GM23338 (cell line): ENCODE measurements around the gene LMX1B. TPM values are rescaled to one million over a fixed set of nuclear protein-coding genes. Genes with fewer than 3 reads are reported as not detected.

Experiments used
- ATAC-seq: fragments of 200-7000 bp; cut with Tn5 transposase; 3 replicates; pipeline ENCODE4 v1.9.1; 2020
- DNase-seq: peaks from one replicate; pipeline ENCODE4 v3.0.0-alpha.2; 2015; ENCODE audit warnings: low spot score
- H2AFZ ChIP-seq: fragments of 200-600 bp; sonication (generic); 2 replicates; pipeline ENCODE4 v1.8.0; 2016; ENCODE audit warnings: antibody characterized with exemption, mild to moderate bottlenecking, moderate library complexity
- H3F3A ChIP-seq: fragments of 200-600 bp; sonication (generic); replicated peaks from 2 replicates; pipeline ENCODE4 v1.8.0; 2017; ENCODE audit warnings: antibody characterized with exemption, mixed run types, low read depth
- H3K27ac ChIP-seq: fragments of 200-600 bp; sonication (generic); 2 replicates; pipeline ENCODE4 v1.6.1; 2016; ENCODE audit warnings: low read depth
- H3K27me3 ChIP-seq: fragments of 200-600 bp; sonication (generic); 2 replicates; pipeline ENCODE4 v1.8.0; 2016; ENCODE audit warnings: mild to moderate bottlenecking, mixed run types, moderate library complexity; ENCODE audit not compliant: insufficient read depth
- H3K36me3 ChIP-seq: fragments of 200-600 bp; sonication (generic); 2 replicates; pipeline ENCODE4 v1.8.0; 2016; ENCODE audit warnings: mild to moderate bottlenecking; ENCODE audit not compliant: insufficient read depth
- H3K4me1 ChIP-seq: fragments of 200-600 bp; sonication (generic); 2 replicates; pipeline ENCODE4 v1.8.0; 2016; ENCODE audit warnings: mild to moderate bottlenecking, moderate library complexity; ENCODE audit not compliant: insufficient read depth
- H3K4me2 ChIP-seq: fragments of 200-600 bp; sonication (generic); 2 replicates; pipeline ENCODE4 v1.7.1; 2017; ENCODE audit warnings: mixed run types
- H3K4me3 ChIP-seq: fragments of 200-600 bp; sonication (generic); 2 replicates; pipeline ENCODE4 v1.6.1; 2016; ENCODE audit warnings: mixed run types
- H3K79me2 ChIP-seq: fragments of 200-600 bp; sonication (generic); replicated peaks from 2 replicates; pipeline ENCODE4 v1.8.0; 2017; ENCODE audit warnings: mild to moderate bottlenecking; ENCODE audit not compliant: insufficient read depth
- H3K9me2 ChIP-seq: fragments of 200-600 bp; sonication (generic); 2 replicates; pipeline ENCODE4 v1.8.0; 2017; ENCODE audit not compliant: insufficient read depth
- H4K20me1 ChIP-seq: fragments of 200-600 bp; sonication (generic); replicated peaks from 2 replicates; pipeline ENCODE4 v1.8.0; 2017; ENCODE audit warnings: mild to moderate bottlenecking; ENCODE audit not compliant: insufficient read depth
- H3K27ac Mint-ChIP-seq: 2 replicates; pipeline ENCODE4 v1.8.0; 2020; ENCODE audit warnings: inconsistent platforms, mild to moderate bottlenecking, moderate library complexity, mixed read lengths
- H3K27me3 Mint-ChIP-seq: 3 replicates; pipeline ENCODE4 v1.8.0; 2022; ENCODE audit warnings: low read depth, mild to moderate bottlenecking, moderate library complexity, mixed read lengths, inconsistent platforms; ENCODE audit not compliant: insufficient read depth, poor library complexity
- H3K36me3 Mint-ChIP-seq: 3 replicates; pipeline ENCODE4 v1.8.0; 2021; ENCODE audit warnings: low read depth, mild to moderate bottlenecking, inconsistent platforms, moderate library complexity, mixed read lengths
- H3K4me1 Mint-ChIP-seq: 3 replicates; pipeline ENCODE4 v1.8.0; 2020; ENCODE audit warnings: mild to moderate bottlenecking, inconsistent platforms, mixed read lengths
- H3K4me3 Mint-ChIP-seq: 3 replicates; pipeline ENCODE4 v1.8.0; 2021; ENCODE audit warnings: moderate library complexity, mild to moderate bottlenecking, inconsistent platforms, mixed read lengths
- H3K9me3 Mint-ChIP-seq: 3 replicates; pipeline ENCODE4 v1.8.0; 2020; ENCODE audit warnings: moderate library complexity, mild to moderate bottlenecking, inconsistent platforms, mixed read lengths
- CREB1 ChIP-seq: fragments of 250-450 bp; sonication (Bioruptor Pico); IDR thresholded peaks from 2 replicates; pipeline ENCODE4 v1.5.0; 2020; ENCODE audit warnings: low read depth, mild to moderate bottlenecking, moderate library complexity
- EZH2 ChIP-seq: fragments of 200-600 bp; sonication (generic); IDR thresholded peaks from one replicate; pipeline ENCODE4 v1.8.0; 2017; ENCODE audit warnings: antibody characterized with exemption, mild to moderate bottlenecking, low read depth; ENCODE audit not compliant: unreplicated experiment
- EZH2phosphoT487 ChIP-seq: fragments of 200-600 bp; sonication (generic); IDR thresholded peaks from one replicate; pipeline ENCODE4 v1.8.1; 2018; ENCODE audit warnings: antibody characterized with exemption; ENCODE audit not compliant: unreplicated experiment
- JUNB ChIP-seq: IDR thresholded peaks from one replicate; pipeline ENCODE4 v1.6.1; 2016; ENCODE audit warnings: antibody characterized with exemption; ENCODE audit not compliant: unreplicated experiment
- NANOG ChIP-seq: IDR thresholded peaks from 2 replicates; pipeline ENCODE4 v1.6.1; 2016; ENCODE audit warnings: antibody characterized with exemption, borderline replicate concordance
- POLR2AphosphoS5 ChIP-seq: IDR thresholded peaks from 2 replicates; pipeline ENCODE4 v1.6.1; 2016; ENCODE audit warnings: antibody characterized with exemption, low read depth
- STAT1 ChIP-seq: IDR thresholded peaks from one replicate; pipeline ENCODE4 v1.6.1; 2016; ENCODE audit warnings: antibody characterized with exemption; ENCODE audit not compliant: unreplicated experiment
- ZNF114 ChIP-seq: fragments of 250-450 bp; sonication (Bioruptor Pico); IDR thresholded peaks from 2 replicates; pipeline ENCODE4 v1.5.0; 2020; ENCODE audit warnings: mild to moderate bottlenecking, moderate library complexity
- ZNF331 ChIP-seq: fragments of 250-450 bp; sonication (Bioruptor Pico); IDR thresholded peaks from 2 replicates; pipeline ENCODE4 v1.5.0; 2020; ENCODE audit warnings: low read depth, mild to moderate bottlenecking, moderate library complexity
- polyA plus RNA-seq: library from polyadenylated mRNA; unstranded; fragments of >200 nt; fragmentation: Nextera tagmentation; extraction: Ambion mirVana; gene quantifications from 2 replicates; pipeline ENCODE4 v1.2.1, GENCODE V29; 2016
- total RNA-seq: library from RNA; depleted of rRNA; stranded (reverse); fragments of >200 nt; shearing (Covaris generic); gene quantifications from 2 replicates; pipeline ENCODE4 v1.2.3, GENCODE V29; 2014
- TF ChIP-seq, protein P1 (sequence below): fragments of 250-450 bp; sonication (Bioruptor Pico); IDR thresholded peaks from 2 replicates; pipeline ENCODE4 v1.5.0; 2020; ENCODE audit warnings: mild to moderate bottlenecking, moderate library complexity
- TF ChIP-seq, protein P2 (sequence below): IDR thresholded peaks from one replicate; pipeline ENCODE4 v1.6.1; 2018; ENCODE audit warnings: antibody characterized with exemption; ENCODE audit not compliant: unreplicated experiment
- TF ChIP-seq, protein P3 (sequence below), 2 experiments: fragments of 200-600 bp in 1 of 2; sonication (generic) in 1 of 2; conservative IDR thresholded peaks; 2 replicates each; pipeline versions ENCODE4 v1.5.1 to v1.6.1; 2016 to 2017; ENCODE audit warnings: antibody characterized with exemption in 2 of 2, low read depth in 2 of 2, mild to moderate bottlenecking in 2 of 2, moderate library complexity in 1 of 2
- TF ChIP-seq, protein P4 (sequence below): IDR thresholded peaks from 2 replicates; pipeline ENCODE4 v1.6.1; 2016; ENCODE audit warnings: antibody characterized with exemption

The LMX1B gene
- total and polyA plus RNA-seq, 2 experiments from 2014 or later, result 0.08 to 0.21 TPM

DNA sequence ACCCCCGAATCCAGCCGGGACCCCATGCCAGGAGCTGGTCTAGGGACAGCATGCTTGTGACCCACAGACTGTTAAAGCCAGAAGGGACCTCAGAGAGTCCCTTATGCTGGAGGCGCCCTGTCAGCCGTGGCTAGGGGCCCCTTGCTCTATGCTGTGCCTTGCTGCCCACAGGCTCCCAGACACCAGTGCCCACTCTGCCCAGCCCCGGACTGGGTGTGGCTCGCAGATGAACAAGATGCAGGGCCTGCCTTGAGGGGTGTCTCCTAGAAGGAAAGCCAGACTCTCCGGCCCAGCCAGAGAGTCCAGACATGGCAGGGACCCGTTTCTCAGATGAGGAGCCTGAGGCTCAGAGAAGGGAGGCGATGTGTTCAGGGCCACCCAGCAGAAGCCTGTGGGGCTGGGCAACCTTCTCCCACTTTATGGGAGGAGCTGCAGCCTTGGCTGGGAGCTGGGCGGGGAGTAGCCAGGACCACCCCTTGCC lies 85.7 kb downstream of the LMX1B start:
- H3K9me3 Mint-ChIP-seq, result no peaks in the 10 kb centered on the region
- Histone ChIP-seq H3K4me3 (no peak overlapping the region), H3K79me2 (no peaks in the 10 kb centered on the region), H3K27ac (no peak overlapping the region), H3K4me1 (no peaks in the 10 kb centered on the region), H4K20me1 (no peaks in the 10 kb centered on the region), H3K36me3 (no peaks in the 10 kb centered on the region), H3K27me3 (peaks cover 10% of the 10 kb centered on the region; the same call in 1 of the 2 replicates), H3F3A (no peaks in the 10 kb centered on the region), H3K9me2 (no peaks in the 10 kb centered on the region), H3K4me2 (no peak overlapping the region), H2AFZ (no peak overlapping the region)
- TF ChIP-seq ZNF114 (CRISPR knock-in tag), result no peak
- TF ChIP-seq JUNB, result no peak
- TF ChIP-seq CREB1 (CRISPR knock-in tag), result no peak
- TF ChIP-seq, protein P1, sequence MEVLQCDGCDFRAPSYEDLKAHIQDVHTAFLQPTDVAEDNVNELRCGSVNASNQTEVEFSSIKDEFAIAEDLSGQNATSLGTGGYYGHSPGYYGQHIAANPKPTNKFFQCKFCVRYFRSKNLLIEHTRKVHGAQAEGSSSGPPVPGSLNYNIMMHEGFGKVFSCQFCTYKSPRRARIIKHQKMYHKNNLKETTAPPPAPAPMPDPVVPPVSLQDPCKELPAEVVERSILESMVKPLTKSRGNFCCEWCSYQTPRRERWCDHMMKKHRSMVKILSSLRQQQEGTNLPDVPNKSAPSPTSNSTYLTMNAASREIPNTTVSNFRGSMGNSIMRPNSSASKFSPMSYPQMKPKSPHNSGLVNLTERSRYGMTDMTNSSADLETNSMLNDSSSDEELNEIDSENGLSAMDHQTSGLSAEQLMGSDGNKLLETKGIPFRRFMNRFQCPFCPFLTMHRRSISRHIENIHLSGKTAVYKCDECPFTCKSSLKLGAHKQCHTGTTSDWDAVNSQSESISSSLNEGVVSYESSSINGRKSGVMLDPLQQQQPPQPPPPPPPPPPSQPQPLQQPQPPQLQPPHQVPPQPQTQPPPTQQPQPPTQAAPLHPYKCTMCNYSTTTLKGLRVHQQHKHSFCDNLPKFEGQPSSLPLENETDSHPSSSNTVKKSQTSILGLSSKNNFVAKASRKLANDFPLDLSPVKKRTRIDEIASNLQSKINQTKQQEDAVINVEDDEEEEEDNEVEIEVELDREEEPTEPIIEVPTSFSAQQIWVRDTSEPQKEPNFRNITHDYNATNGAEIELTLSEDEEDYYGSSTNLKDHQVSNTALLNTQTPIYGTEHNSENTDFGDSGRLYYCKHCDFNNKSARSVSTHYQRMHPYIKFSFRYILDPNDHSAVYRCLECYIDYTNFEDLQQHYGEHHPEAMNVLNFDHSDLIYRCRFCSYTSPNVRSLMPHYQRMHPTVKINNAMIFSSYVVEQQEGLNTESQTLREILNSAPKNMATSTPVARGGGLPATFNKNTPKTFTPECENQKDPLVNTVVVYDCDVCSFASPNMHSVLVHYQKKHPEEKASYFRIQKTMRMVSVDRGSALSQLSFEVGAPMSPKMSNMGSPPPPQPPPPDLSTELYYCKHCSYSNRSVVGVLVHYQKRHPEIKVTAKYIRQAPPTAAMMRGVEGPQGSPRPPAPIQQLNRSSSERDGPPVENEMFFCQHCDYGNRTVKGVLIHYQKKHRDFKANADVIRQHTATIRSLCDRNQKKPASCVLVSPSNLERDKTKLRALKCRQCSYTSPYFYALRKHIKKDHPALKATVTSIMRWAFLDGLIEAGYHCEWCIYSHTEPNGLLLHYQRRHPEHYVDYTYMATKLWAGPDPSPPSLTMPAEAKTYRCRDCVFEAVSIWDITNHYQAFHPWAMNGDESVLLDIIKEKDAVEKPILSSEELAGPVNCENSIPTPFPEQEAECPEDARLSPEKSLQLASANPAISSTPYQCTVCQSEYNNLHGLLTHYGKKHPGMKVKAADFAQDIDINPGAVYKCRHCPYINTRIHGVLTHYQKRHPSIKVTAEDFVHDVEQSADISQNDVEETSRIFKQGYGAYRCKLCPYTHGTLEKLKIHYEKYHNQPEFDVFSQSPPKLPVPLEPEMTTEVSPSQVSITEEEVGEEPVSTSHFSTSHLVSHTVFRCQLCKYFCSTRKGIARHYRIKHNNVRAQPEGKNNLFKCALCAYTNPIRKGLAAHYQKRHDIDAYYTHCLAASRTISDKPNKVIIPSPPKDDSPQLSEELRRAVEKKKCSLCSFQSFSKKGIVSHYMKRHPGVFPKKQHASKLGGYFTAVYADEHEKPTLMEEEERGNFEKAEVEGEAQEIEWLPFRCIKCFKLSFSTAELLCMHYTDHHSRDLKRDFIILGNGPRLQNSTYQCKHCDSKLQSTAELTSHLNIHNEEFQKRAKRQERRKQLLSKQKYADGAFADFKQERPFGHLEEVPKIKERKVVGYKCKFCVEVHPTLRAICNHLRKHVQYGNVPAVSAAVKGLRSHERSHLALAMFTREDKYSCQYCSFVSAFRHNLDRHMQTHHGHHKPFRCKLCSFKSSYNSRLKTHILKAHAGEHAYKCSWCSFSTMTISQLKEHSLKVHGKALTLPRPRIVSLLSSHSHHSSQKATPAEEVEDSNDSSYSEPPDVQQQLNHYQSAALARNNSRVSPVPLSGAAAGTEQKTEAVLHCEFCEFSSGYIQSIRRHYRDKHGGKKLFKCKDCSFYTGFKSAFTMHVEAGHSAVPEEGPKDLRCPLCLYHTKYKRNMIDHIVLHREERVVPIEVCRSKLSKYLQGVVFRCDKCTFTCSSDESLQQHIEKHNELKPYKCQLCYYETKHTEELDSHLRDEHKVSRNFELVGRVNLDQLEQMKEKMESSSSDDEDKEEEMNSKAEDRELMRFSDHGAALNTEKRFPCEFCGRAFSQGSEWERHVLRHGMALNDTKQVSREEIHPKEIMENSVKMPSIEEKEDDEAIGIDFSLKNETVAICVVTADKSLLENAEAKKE (CRISPR knock-in tag), result no peak
- TF ChIP-seq POLR2AphosphoS5, result no peak
- TF ChIP-seq, protein P2, sequence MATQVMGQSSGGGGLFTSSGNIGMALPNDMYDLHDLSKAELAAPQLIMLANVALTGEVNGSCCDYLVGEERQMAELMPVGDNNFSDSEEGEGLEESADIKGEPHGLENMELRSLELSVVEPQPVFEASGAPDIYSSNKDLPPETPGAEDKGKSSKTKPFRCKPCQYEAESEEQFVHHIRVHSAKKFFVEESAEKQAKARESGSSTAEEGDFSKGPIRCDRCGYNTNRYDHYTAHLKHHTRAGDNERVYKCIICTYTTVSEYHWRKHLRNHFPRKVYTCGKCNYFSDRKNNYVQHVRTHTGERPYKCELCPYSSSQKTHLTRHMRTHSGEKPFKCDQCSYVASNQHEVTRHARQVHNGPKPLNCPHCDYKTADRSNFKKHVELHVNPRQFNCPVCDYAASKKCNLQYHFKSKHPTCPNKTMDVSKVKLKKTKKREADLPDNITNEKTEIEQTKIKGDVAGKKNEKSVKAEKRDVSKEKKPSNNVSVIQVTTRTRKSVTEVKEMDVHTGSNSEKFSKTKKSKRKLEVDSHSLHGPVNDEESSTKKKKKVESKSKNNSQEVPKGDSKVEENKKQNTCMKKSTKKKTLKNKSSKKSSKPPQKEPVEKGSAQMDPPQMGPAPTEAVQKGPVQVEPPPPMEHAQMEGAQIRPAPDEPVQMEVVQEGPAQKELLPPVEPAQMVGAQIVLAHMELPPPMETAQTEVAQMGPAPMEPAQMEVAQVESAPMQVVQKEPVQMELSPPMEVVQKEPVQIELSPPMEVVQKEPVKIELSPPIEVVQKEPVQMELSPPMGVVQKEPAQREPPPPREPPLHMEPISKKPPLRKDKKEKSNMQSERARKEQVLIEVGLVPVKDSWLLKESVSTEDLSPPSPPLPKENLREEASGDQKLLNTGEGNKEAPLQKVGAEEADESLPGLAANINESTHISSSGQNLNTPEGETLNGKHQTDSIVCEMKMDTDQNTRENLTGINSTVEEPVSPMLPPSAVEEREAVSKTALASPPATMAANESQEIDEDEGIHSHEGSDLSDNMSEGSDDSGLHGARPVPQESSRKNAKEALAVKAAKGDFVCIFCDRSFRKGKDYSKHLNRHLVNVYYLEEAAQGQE, result no peak
- TF ChIP-seq ZNF331 (CRISPR knock-in tag), result no peak
- no peak for TF ChIP-seq EZH2
- no peak for TF ChIP-seq NANOG
- TF ChIP-seq, protein P3, sequence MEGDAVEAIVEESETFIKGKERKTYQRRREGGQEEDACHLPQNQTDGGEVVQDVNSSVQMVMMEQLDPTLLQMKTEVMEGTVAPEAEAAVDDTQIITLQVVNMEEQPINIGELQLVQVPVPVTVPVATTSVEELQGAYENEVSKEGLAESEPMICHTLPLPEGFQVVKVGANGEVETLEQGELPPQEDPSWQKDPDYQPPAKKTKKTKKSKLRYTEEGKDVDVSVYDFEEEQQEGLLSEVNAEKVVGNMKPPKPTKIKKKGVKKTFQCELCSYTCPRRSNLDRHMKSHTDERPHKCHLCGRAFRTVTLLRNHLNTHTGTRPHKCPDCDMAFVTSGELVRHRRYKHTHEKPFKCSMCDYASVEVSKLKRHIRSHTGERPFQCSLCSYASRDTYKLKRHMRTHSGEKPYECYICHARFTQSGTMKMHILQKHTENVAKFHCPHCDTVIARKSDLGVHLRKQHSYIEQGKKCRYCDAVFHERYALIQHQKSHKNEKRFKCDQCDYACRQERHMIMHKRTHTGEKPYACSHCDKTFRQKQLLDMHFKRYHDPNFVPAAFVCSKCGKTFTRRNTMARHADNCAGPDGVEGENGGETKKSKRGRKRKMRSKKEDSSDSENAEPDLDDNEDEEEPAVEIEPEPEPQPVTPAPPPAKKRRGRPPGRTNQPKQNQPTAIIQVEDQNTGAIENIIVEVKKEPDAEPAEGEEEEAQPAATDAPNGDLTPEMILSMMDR (conservative IDR thresholded peaks at IDR 0.05; ENCODE audit: low read depth in 2 of 2), result no peak
- TF ChIP-seq STAT1, result no peak
- no peak for TF ChIP-seq EZH2phosphoT487
- TF ChIP-seq, protein P4, sequence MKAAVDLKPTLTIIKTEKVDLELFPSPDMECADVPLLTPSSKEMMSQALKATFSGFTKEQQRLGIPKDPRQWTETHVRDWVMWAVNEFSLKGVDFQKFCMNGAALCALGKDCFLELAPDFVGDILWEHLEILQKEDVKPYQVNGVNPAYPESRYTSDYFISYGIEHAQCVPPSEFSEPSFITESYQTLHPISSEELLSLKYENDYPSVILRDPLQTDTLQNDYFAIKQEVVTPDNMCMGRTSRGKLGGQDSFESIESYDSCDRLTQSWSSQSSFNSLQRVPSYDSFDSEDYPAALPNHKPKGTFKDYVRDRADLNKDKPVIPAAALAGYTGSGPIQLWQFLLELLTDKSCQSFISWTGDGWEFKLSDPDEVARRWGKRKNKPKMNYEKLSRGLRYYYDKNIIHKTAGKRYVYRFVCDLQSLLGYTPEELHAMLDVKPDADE, result no peak
- no peak for ATAC-seq
- peaks cover 33% of the 10 kb centered on the region for H3K27me3 Mint-ChIP-seq
- no peak overlapping the region for H3K4me3 Mint-ChIP-seq
- no peaks in the 10 kb centered on the region for H3K36me3 Mint-ChIP-seq
- peaks cover 20% of the 10 kb centered on the region for H3K4me1 Mint-ChIP-seq
- DNase-seq, result no peak
- H3K27ac Mint-ChIP-seq, result no peak overlapping the region
